ENCODE measurements around the gene TERT.

DNA sequence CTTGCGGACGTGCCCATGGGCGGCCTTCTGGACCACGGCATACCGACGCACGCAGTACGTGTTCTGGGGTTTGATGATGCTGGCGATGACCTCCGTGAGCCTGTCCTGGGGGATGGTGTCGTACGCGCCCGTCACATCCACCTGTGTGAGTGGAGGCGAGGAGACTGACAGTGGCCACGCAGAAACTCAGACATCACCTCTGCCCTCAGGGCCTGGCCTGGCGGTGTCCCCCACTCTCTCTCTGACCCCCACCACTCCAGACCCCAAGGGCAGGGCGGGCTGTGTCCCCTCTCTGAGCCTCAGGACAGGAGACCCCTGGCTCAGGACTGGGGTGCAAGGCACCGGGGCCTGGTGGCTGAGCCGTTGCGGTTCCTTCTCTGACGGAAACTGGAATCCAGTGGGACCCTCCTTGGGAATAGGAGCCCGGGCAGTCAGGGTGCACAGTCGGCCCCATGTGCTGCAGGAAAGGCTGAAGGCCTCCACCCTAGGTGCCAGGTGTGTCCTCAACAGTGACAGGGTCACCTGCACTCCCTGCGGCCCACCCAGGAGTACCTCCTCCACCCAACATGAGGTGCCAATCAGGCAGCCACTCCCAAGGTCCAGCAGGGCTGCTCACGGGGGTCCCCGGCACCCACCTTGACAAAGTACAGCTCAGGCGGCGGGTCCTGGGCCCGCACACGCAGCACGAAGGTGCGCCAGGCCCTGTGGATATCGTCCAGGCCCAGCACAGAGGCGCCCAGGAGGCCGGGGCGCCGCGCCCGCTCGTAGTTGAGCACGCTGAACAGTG lies 16.0 kb downstream of the TERT start:
- TF ChIP-seq, protein P1, sequence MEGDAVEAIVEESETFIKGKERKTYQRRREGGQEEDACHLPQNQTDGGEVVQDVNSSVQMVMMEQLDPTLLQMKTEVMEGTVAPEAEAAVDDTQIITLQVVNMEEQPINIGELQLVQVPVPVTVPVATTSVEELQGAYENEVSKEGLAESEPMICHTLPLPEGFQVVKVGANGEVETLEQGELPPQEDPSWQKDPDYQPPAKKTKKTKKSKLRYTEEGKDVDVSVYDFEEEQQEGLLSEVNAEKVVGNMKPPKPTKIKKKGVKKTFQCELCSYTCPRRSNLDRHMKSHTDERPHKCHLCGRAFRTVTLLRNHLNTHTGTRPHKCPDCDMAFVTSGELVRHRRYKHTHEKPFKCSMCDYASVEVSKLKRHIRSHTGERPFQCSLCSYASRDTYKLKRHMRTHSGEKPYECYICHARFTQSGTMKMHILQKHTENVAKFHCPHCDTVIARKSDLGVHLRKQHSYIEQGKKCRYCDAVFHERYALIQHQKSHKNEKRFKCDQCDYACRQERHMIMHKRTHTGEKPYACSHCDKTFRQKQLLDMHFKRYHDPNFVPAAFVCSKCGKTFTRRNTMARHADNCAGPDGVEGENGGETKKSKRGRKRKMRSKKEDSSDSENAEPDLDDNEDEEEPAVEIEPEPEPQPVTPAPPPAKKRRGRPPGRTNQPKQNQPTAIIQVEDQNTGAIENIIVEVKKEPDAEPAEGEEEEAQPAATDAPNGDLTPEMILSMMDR (IDR thresholded peaks at IDR 0.05; ENCODE audit: poor library complexity, severe bottlenecking): no peak
- no peak for TF ChIP-seq TAF1 (IDR thresholded peaks at IDR 0.05; ENCODE audit: low read depth)

Measured in neural cell (in vitro differentiated cells).